HepG2 (cell line): Measurements from ENCODE around the gene CFTR. TPM values are rescaled to one million over a fixed set of nuclear protein-coding genes. Genes with fewer than 3 reads are reported as not detected.

Experiments used
- ATAC-seq: fragments of 200-7000 bp; cut with Tn5 transposase; 3 replicates; pipeline ENCODE4 v1.9.1; 2020; ENCODE audit warnings: mild to moderate bottlenecking, moderate library complexity
- BruUV-seq: library from RNA; stranded (reverse); fragments of 400-500 nt; replicated peaks from 2 replicates; lab custom pipeline; 2021; lab: Mats Ljungman, UMichigan
- CTCF ChIA-PET: fragments of 300-600 bp; formaldehyde crosslinking; extraction: SDS; loops from one replicate; lab custom pipeline; 2021; ENCODE audit warnings: low total read pairs, inconsistent platforms, low intra/inter-chr PET ratio; lab: Yijun Ruan, JAX
- POLR2A ChIA-PET: fragments of 350-600 bp; sonication (Branson Sonifier 250); formaldehyde crosslinking; loops from one replicate; lab custom pipeline; 2020; ENCODE audit warnings: antibody characterized with exemption, inconsistent platforms; lab: Yijun Ruan, JAX
- DNase-seq: peaks from one replicate; pipeline ENCODE4 v3.0.0-alpha.2; 2015; ENCODE audit warnings: low spot score
- FAIRE-seq: peaks from 3 replicates; lab custom pipeline; 2011; peaks lifted over from hg19 to GRCh38; lab: Jason Lieb, UNC
- H2AFZ ChIP-seq: one replicate; pipeline ENCODE4 v1.6.1; 2011; ENCODE audit warnings: low read length, inconsistent platforms
- H3K27ac ChIP-seq: fragments of 300-600 bp; 3 replicates; pipeline ENCODE4 v1.8.0; 2011; ENCODE audit warnings: mixed run types, mild to moderate bottlenecking, mixed read lengths, low read length, inconsistent platforms; ENCODE audit not compliant: insufficient read depth; ENCODE audit errors: extremely low read length
- H3K27me3 ChIP-seq, 2 experiments: fragments of 200-600 bp in 1 of 2; 2 replicates in 1 of 2; 3 replicates in 1 of 2; pipeline versions ENCODE4 v1.6.0 to v1.8.0; 2011; ENCODE audit warnings: low read length in 2 of 2, mild to moderate bottlenecking in 2 of 2, moderate library complexity in 2 of 2, inconsistent platforms in 1 of 2; ENCODE audit not compliant: insufficient read depth in 2 of 2, control insufficient read depth in 1 of 2
- H3K36me3 ChIP-seq, 2 experiments: fragments of 200-600 bp in 1 of 2; replicated peaks in 1 of 2; 2 replicates in 1 of 2; 3 replicates in 1 of 2; pipeline versions ENCODE4 v1.5.1 to v1.8.0; 2011; ENCODE audit warnings: low read length in 2 of 2, inconsistent platforms in 1 of 2; ENCODE audit not compliant: insufficient read depth in 2 of 2, control insufficient read depth in 1 of 2
- H3K4me1 ChIP-seq: 2 replicates; pipeline ENCODE4 v1.5.1; 2012; ENCODE audit warnings: low read length, inconsistent platforms; ENCODE audit not compliant: insufficient read depth
- H3K4me2 ChIP-seq: 2 replicates; pipeline ENCODE4 v1.6.0; 2011; ENCODE audit warnings: low read depth, low read length, inconsistent platforms
- H3K4me3 ChIP-seq, 3 experiments: fragments of 200-600 bp in 1 of 3; sonication (generic), shearing (Covaris generic) in 1 of 3; replicated peaks in 1 of 3; 2 replicates each; pipeline ENCODE4 v1.5.1; 2011 to 2016; ENCODE audit warnings: low read length in 3 of 3, inconsistent platforms in 2 of 3, low read depth in 2 of 3, mild to moderate bottlenecking in 2 of 3, control low read depth in 1 of 3, mixed read lengths in 1 of 3; ENCODE audit not compliant: insufficient read depth in 1 of 3
- H3K79me2 ChIP-seq: one replicate; pipeline ENCODE4 v1.6.1; 2011; ENCODE audit warnings: low read length, inconsistent platforms; ENCODE audit not compliant: insufficient read depth
- H3K9ac ChIP-seq: 2 replicates; pipeline ENCODE4 v1.6.0; 2011; ENCODE audit warnings: mild to moderate bottlenecking, low read depth, low read length, inconsistent platforms; ENCODE audit not compliant: insufficient read depth
- H3K9me3 ChIP-seq: 2 replicates; pipeline ENCODE4 v1.5.1; 2012; ENCODE audit warnings: mild to moderate bottlenecking, low read length
- H4K20me1 ChIP-seq: 2 replicates; pipeline ENCODE4 v1.6.0; 2011; ENCODE audit warnings: inconsistent platforms, mild to moderate bottlenecking, low read length, moderate library complexity; ENCODE audit not compliant: insufficient read depth
- FOXA1 ChIP-seq, 2 experiments: fragments of 450-650 bp in 1 of 2; sonication (generic) in 1 of 2; formaldehyde crosslinking in 1 of 2; IDR thresholded peaks; 2 replicates each; pipeline versions ENCODE4 v1.4.0 to v1.6.1; 2016 to 2020; ENCODE audit warnings: missing genetic modification reagents in 1 of 2
- GTF3A ChIP-seq: sonication (generic); formaldehyde crosslinking; conservative IDR thresholded peaks from 2 replicates; pipeline ENCODE4 v1.4.0; 2020; ENCODE audit warnings: mild to moderate bottlenecking, missing genetic modification reagents
- HDAC2 ChIP-seq: sonication (generic); formaldehyde crosslinking; IDR thresholded peaks from 2 replicates; pipeline ENCODE4 v1.4.0; 2020; ENCODE audit warnings: missing genetic modification reagents
- ZNF24 ChIP-seq: fragments of 450-650 bp; IDR thresholded peaks from 2 replicates; pipeline ENCODE4 v1.6.1; 2017; ENCODE audit warnings: antibody characterized with exemption, mild to moderate bottlenecking
- ZNF530 ChIP-seq: sonication (generic); formaldehyde crosslinking; IDR thresholded peaks from 2 replicates; pipeline ENCODE4 v1.5.0; 2020; ENCODE audit warnings: low read depth, mild to moderate bottlenecking, missing genetic modification reagents
- WGBS: methylation state at CpG from one replicate; pipeline ENCODE4 v1.1.6; 2017; ENCODE audit warnings: low lambda C conversion rate; 5-methylcytosine and 5-hydroxymethylcytosine counted together
- in situ Hi-C: cut with HindIII; loops from 2 replicates; pipeline ENCODE4 v1.10.0; 2017; ENCODE audit warnings: low pct_unique_long_range_greater_than_20kb; ENCODE audit not compliant: extremely low pct_ligation_motif_present
- intact Hi-C: fragments of 100-400 bp; cut with micrococcal nuclease; formaldehyde crosslinking; loops from one replicate; pipeline ENCODE4 v1.10.0; 2022; ENCODE audit not compliant: unreplicated experiment
- polyA plus RNA-seq, 8 experiments: library from polyadenylated mRNA; depleted of rRNA in 3 of 8; stranded (reverse) in 7 of 8; unstranded in 1 of 8; fragments of >200 nt; fragmentation: Illumina TruSeq in 4 of 8; extraction: Trizol in 4 of 8; gene quantifications; 2 replicates each; pipeline versions ENCODE4 v1.2.1 to v1.2.3, GENCODE V29; 2011 to 2016; ENCODE audit warnings: low read depth in 4 of 8, missing spikeins in 1 of 8, mixed read lengths in 1 of 8; ENCODE audit not compliant: insufficient read depth in 1 of 8
- small RNA-seq, 3 experiments: library from RNA; depleted of rRNA; stranded (forward); fragments of <200 nt; gene quantifications; one replicate each; pipeline ENCODE3, GENCODE V24; 2012; ENCODE audit warnings: low read depth in 2 of 3, low replicate concordance in 1 of 3; ENCODE audit not compliant: insufficient read length in 3 of 3, insufficient read depth in 2 of 3
- total RNA-seq, 5 experiments: library from RNA; depleted of rRNA; stranded (reverse); fragments of >200 nt; fragmentation: Illumina TruSeq; extraction: Trizol; gene quantifications; 2 replicates each; pipeline ENCODE4 v1.2.3, GENCODE V29; 2016; ENCODE audit warnings: low read depth in 1 of 5
- TF ChIP-seq, protein P1 (sequence below): IDR thresholded peaks from 2 replicates; pipeline ENCODE4 v1.6.1; 2016; ENCODE audit warnings: mild to moderate bottlenecking, missing biosample characterization, missing genetic modification reagents
- TF ChIP-seq, protein P2 (sequence below): sonication (generic); formaldehyde crosslinking; conservative IDR thresholded peaks from 2 replicates; pipeline ENCODE4 v1.4.0; 2020; ENCODE audit warnings: mild to moderate bottlenecking, missing genetic modification reagents, moderate library complexity

CFTR gene
- total and polyA plus RNA-seq, 2 of the 13 experiments (the other 11 are each of a cell fraction or from before 2014, with no cell fraction given), result not detected

DNA sequence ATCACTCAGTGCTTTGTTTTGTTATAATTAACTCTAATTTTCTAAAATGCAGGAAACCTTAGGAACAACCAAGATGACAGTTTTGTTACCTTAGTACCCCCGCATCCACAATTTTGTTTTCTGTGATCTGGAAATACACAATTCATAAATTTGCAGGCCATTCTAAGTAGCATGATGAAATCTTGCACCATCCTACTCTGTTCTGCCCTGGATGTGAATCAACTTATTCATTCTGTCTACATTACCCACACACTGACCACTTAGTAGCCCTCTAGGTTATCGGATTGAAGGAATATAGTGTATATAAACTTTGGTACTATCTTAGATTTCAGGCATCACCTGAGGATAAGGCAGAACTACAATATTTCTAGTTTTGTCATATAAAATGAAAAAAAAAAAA lies 237.5 kb downstream of the CFTR start:
- no peaks in the 10 kb centered on the region for H3K79me2 ChIP-seq
- POLR2A ChIA-PET, result no interaction called here
- no peak overlapping the region for H3K9ac ChIP-seq
- TF ChIP-seq, protein P1, sequence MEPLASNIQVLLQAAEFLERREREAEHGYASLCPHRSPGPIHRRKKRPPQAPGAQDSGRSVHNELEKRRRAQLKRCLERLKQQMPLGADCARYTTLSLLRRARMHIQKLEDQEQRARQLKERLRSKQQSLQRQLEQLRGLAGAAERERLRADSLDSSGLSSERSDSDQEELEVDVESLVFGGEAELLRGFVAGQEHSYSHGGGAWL (CRISPR knock-in tag), result no peak
- TF ChIP-seq FOXA1 (IDR thresholded peaks at IDR 0.05), result no peak
- no peak for TF ChIP-seq FOXA1 (CRISPR knock-in tag; IDR thresholded peaks at IDR 0.05)
- TF ChIP-seq ZNF24, result no peak
- TF ChIP-seq, protein P2, sequence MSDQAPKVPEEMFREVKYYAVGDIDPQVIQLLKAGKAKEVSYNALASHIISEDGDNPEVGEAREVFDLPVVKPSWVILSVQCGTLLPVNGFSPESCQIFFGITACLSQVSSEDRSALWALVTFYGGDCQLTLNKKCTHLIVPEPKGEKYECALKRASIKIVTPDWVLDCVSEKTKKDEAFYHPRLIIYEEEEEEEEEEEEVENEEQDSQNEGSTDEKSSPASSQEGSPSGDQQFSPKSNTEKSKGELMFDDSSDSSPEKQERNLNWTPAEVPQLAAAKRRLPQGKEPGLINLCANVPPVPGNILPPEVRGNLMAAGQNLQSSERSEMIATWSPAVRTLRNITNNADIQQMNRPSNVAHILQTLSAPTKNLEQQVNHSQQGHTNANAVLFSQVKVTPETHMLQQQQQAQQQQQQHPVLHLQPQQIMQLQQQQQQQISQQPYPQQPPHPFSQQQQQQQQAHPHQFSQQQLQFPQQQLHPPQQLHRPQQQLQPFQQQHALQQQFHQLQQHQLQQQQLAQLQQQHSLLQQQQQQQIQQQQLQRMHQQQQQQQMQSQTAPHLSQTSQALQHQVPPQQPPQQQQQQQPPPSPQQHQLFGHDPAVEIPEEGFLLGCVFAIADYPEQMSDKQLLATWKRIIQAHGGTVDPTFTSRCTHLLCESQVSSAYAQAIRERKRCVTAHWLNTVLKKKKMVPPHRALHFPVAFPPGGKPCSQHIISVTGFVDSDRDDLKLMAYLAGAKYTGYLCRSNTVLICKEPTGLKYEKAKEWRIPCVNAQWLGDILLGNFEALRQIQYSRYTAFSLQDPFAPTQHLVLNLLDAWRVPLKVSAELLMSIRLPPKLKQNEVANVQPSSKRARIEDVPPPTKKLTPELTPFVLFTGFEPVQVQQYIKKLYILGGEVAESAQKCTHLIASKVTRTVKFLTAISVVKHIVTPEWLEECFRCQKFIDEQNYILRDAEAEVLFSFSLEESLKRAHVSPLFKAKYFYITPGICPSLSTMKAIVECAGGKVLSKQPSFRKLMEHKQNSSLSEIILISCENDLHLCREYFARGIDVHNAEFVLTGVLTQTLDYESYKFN (CRISPR knock-in tag), result no peak
- TF ChIP-seq HDAC2, result no peak
- no peak for TF ChIP-seq GTF3A (CRISPR knock-in tag)
- no peak for TF ChIP-seq ZNF530 (CRISPR knock-in tag)
- TF ChIP-seq, all 625 proteins: peak for 0
- no peak overlapping the region for H2AFZ ChIP-seq
- FAIRE-seq (no peak), DNase-seq (no peak), ATAC-seq (no peak)
- WGBS, result 0% methylated on average over 2 of the region's 2 CpGs
- in situ Hi-C loops, result loop anchor here (25.0 kb wide), 1 partner anchor 255 kb away; no protein-coding TSS in a partner anchor
- no peaks in the 10 kb centered on the region for H3K27me3 ChIP-seq
- CTCF ChIA-PET, result no interaction called here
- no peaks in the 10 kb centered on the region for H3K4me1 ChIP-seq
- no peak overlapping the region for H3K4me2 ChIP-seq
- H3K27ac ChIP-seq, result no peak overlapping the region
- no peak overlapping the region for H3K4me3 ChIP-seq
- BruUV-seq, result no TSS peak
- intact Hi-C loops, result loop anchor here (5.0 kb wide), 1 partner anchor 1560 kb away; no protein-coding TSS in a partner anchor
- H3K9me3 ChIP-seq, result no peaks in the 10 kb centered on the region
- no peaks in the 10 kb centered on the region for H4K20me1 ChIP-seq
- H3K36me3 ChIP-seq, result no peaks in the 10 kb centered on the region

Small RNA genes within 50 kb of the gene (small RNA-seq; reads per million reads assigned to genes)
- gene AC000111.1 (0 reads per million in 3 experiments), gene AC000111.2 (0 reads per million in 3 experiments)

Other genes with a start within 250 kb of the CFTR start
- not detected in 2 replicates for gene WNT2, start 157.0 kb upstream of the CFTR start, total RNA-seq (2016; rRNA removed; fragmentation: Illumina TruSeq; extraction: Trizol)
- gene WNT2, start 157.0 kb upstream of the CFTR start, polyA plus RNA-seq (2011; rRNA removed), result not detected in 2 replicates
- gene ASZ1, start 52.5 kb upstream of the CFTR start, total RNA-seq (2016; rRNA removed; fragmentation: Illumina TruSeq; extraction: Trizol), result not detected in 2 replicates
- gene ASZ1, start 52.5 kb upstream of the CFTR start, polyA plus RNA-seq (2011; rRNA removed), result not detected in 2 replicates